Large intestine (tissue), 3 donors: ENCODE measurements around the gene SETD3. TPM values are rescaled to one million over a fixed set of nuclear protein-coding genes. Genes with fewer than 3 reads are reported as not detected.

Source experiments
- DNase-seq, 2 donors: peaks; one replicate each; pipeline versions ENCODE4 v3.0.0 to v3.0.0-alpha.2; 2013
- H3K27ac ChIP-seq: one replicate; pipeline ENCODE4 v1.5.1; 2013; ENCODE audit warnings: low read length
- H3K27me3 ChIP-seq: 2 replicates; pipeline ENCODE4 v1.6.1; 2013; ENCODE audit warnings: low read length; ENCODE audit not compliant: control insufficient read depth, insufficient read depth
- H3K36me3 ChIP-seq: 2 replicates; pipeline ENCODE4 v1.6.1; 2013; ENCODE audit warnings: low read length; ENCODE audit not compliant: control insufficient read depth, insufficient read depth
- H3K4me1 ChIP-seq: one replicate; pipeline ENCODE4 v1.6.1; 2013; ENCODE audit warnings: low read length; ENCODE audit not compliant: control insufficient read depth, insufficient read depth
- H3K4me3 ChIP-seq: one replicate; pipeline ENCODE4 v1.5.1; 2013; ENCODE audit warnings: low read length
- H3K9me3 ChIP-seq: one replicate; pipeline ENCODE4 v1.6.1; 2013; ENCODE audit warnings: mild to moderate bottlenecking, low read depth, low read length, moderate library complexity; ENCODE audit not compliant: control insufficient read depth
- WGBS: methylation state at CpG from one replicate; pipeline ENCODE4 v1.1.5; 2013; ENCODE audit warnings: low lambda C conversion rate; ENCODE audit not compliant: insufficient coverage; 5-methylcytosine and 5-hydroxymethylcytosine counted together
- polyA plus RNA-seq: library from polyadenylated mRNA; unstranded; fragments of 120-200 nt; gene quantifications from one replicate; pipeline ENCODE4 v1.2.1, GENCODE V29; 2013

Gene SETD3
- polyA plus RNA-seq, 1 donor: 56.9 TPM

GRCh38 chr14:99471731-99472130 is 8.9 kb downstream of the SETD3 start:
- H3K27me3 ChIP-seq: no peaks in the 10 kb centered on the region
- no peak for DNase-seq
- no peak overlapping the region for H3K27ac ChIP-seq
- H3K9me3 ChIP-seq: no peaks in the 10 kb centered on the region
- no peak overlapping the region for H3K4me3 ChIP-seq
- WGBS: no CpG with 5 or more reads among the region's 7 CpGs
- H3K4me1 ChIP-seq: peaks cover 18% of the 10 kb centered on the region
- no peaks in the 10 kb centered on the region for H3K36me3 ChIP-seq

GRCh38 chr14:99468836-99469592 is 11.6 kb downstream of the SETD3 start:
- whole genome bisulfite sequencing: no CpG with 5 or more reads among the region's 8 CpGs
- H3K36me3 ChIP-seq: peaks cover 16% of the 10 kb centered on the region
- no peak for DNase-seq
- no peaks in the 10 kb centered on the region for H3K27me3 ChIP-seq
- no peak overlapping the region for H3K4me3 ChIP-seq
- H3K9me3 ChIP-seq: no peaks in the 10 kb centered on the region
- peaks cover 31% of the 10 kb centered on the region for H3K4me1 ChIP-seq
- peak overlapping the region; percentile 29 for H3K27ac ChIP-seq

GRCh38 chr14:99468081-99468480 is 12.6 kb downstream of the SETD3 start:
- DNase-seq: no peak
- no CpG with 5 or more reads among the region's 4 CpGs for WGBS
- H3K9me3 ChIP-seq: no peaks in the 10 kb centered on the region

GRCh38 chr14:99467336-99468078 is 13.2 kb downstream of the SETD3 start:
- DNase-seq: no peak
- Histone ChIP-seq H3K4me1 (peaks cover 31% of the 10 kb centered on the region), H3K4me3 (no peak overlapping the region), H3K27ac (no peak overlapping the region), H3K27me3 (no peaks in the 10 kb centered on the region), H3K36me3 (peaks cover 26% of the 10 kb centered on the region), H3K9me3 (no peaks in the 10 kb centered on the region)
- WGBS: no CpG with 5 or more reads among the region's 9 CpGs

More at GRCh38 chr14:99468081-99468480, 12.6 kb downstream of the SETD3 start:
- Histone ChIP-seq H3K27me3 (no peaks in the 10 kb centered on the region), H3K4me3 (no peak overlapping the region), H3K27ac (no peak overlapping the region), H3K4me1 (peaks cover 31% of the 10 kb centered on the region), H3K36me3 (peaks cover 22% of the 10 kb centered on the region)

GRCh38 chr14:99466758-99467157 is 13.9 kb downstream of the SETD3 start:
- Histone ChIP-seq H3K27me3 (no peaks in the 10 kb centered on the region), H3K36me3 (peaks cover 34% of the 10 kb centered on the region), H3K4me3 (no peak overlapping the region), H3K27ac (peak overlapping the region; percentile 30), H3K4me1 (peaks cover 31% of the 10 kb centered on the region), H3K9me3 (no peaks in the 10 kb centered on the region)
- DNase-seq: peak; percentile 33 to 69
- WGBS: 40% methylated on average over 1 of the region's 3 CpGs

- H3K36me3 ChIP-seq: peaks cover 47% of the 10 kb centered on the region
- H3K4me3 ChIP-seq: no peak overlapping the region
- no peaks in the 10 kb centered on the region for H3K9me3 ChIP-seq
- H3K27me3 ChIP-seq: no peaks in the 10 kb centered on the region
- DNase-seq: no peak
- WGBS: no CpG with 5 or more reads among the region's 9 CpGs
- no peak overlapping the region for H3K27ac ChIP-seq
- H3K4me1 ChIP-seq: peaks cover 31% of the 10 kb centered on the region
These were observed 15.4 kb downstream of the SETD3 start for GRCh38 chr14:99465288-99465687.

GRCh38 chr14:99463974-99464373 is 16.7 kb downstream of the SETD3 start:
- 90% methylated on average over 2 of the region's 4 CpGs for WGBS
- no peak overlapping the region for H3K27ac ChIP-seq
- H3K4me3 ChIP-seq: no peak overlapping the region
- peaks cover 30% of the 10 kb centered on the region for H3K4me1 ChIP-seq
- H3K9me3 ChIP-seq: no peaks in the 10 kb centered on the region
- no peak for DNase-seq
- H3K36me3 ChIP-seq: peaks cover 51% of the 10 kb centered on the region
- H3K27me3 ChIP-seq: no peaks in the 10 kb centered on the region

GRCh38 chr14:99462210-99462609 is 18.4 kb downstream of the SETD3 start:
- Histone ChIP-seq H3K4me1 (peaks cover 14% of the 10 kb centered on the region), H3K9me3 (no peaks in the 10 kb centered on the region), H3K4me3 (no peak overlapping the region), H3K27me3 (no peaks in the 10 kb centered on the region), H3K36me3 (peaks cover 63% of the 10 kb centered on the region), H3K27ac (no peak overlapping the region)
- DNase-seq: no peak
- no CpG with 5 or more reads among the region's 6 CpGs for WGBS

GRCh38 chr14:99461411-99462085 is 19.1 kb downstream of the SETD3 start:
- Histone ChIP-seq H3K4me3 (no peak overlapping the region), H3K9me3 (no peaks in the 10 kb centered on the region), H3K4me1 (peaks cover 13% of the 10 kb centered on the region), H3K27ac (no peak overlapping the region), H3K36me3 (peaks cover 70% of the 10 kb centered on the region), H3K27me3 (no peaks in the 10 kb centered on the region)
- WGBS: 89% methylated on average over 3 of the region's 5 CpGs
- DNase-seq: no peak

GRCh38 chr14:99460793-99461192 is 19.9 kb downstream of the SETD3 start:
- H3K27ac ChIP-seq: no peak overlapping the region
- no peak overlapping the region for H3K4me3 ChIP-seq
- H3K36me3 ChIP-seq: peaks cover 74% of the 10 kb centered on the region
- no peak for DNase-seq
- H3K4me1 ChIP-seq: peaks cover 7% of the 10 kb centered on the region
- no peaks in the 10 kb centered on the region for H3K27me3 ChIP-seq
- 80% methylated on average over 1 of the region's 3 CpGs for WGBS
- H3K9me3 ChIP-seq: no peaks in the 10 kb centered on the region
